GM20000 (cell line): ENCODE data around the gene ZNF500.

ENCODE experiments used
- DNase-seq: peaks from one replicate; pipeline ENCODE4 v3.0.0; 2012; ENCODE audit warnings: low spot score
- TF ChIP-seq, protein P1 (sequence below): IDR thresholded peaks from 2 replicates; pipeline ENCODE4 v1.5.1; 2012; ENCODE audit warnings: mild to moderate bottlenecking, control low read depth; ENCODE audit errors: extremely low read depth, missing control alignments

The ZNF500 gene

DNA sequence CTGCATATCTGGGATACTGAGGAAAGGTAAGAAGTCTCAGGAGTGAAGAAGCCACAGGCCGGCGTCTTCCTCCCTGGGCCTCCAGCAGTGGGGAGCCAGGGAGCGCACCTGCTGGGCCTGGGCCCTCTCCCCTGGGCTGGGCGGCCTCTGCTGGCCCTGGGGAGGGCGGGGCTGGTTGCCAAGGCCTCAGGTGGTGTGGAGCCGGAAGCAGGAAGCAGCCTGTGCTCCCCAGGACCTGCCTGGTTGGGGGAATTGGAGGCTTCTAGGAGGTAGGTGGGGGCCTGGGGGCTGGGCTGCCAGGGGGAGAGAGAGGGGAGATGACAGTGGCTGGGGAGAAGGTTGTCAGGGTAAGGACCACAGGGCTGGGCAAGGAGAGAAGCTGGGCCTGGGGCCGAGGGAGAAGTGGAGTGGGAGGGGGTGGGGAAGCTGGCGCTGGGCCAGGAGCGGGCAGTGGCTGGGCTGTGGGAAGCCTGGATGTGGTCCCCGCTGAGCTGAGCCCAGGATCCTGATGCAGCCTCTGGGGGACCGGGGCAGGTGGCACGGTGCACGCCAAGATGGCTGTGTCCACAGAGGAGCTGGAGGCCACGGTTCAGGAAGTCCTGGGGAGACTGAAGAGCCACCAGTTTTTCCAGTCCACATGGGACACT lies 28.3 kb upstream of the ZNF500 start, which contains the start of gene SMIM22:
SMIM22 (plus strand) TSS at position 189 of the 647 bp plus-strand sequence; CDS start at position 555, 366 bp downstream.
- DNase-seq: no peak
- TF ChIP-seq, protein P1, sequence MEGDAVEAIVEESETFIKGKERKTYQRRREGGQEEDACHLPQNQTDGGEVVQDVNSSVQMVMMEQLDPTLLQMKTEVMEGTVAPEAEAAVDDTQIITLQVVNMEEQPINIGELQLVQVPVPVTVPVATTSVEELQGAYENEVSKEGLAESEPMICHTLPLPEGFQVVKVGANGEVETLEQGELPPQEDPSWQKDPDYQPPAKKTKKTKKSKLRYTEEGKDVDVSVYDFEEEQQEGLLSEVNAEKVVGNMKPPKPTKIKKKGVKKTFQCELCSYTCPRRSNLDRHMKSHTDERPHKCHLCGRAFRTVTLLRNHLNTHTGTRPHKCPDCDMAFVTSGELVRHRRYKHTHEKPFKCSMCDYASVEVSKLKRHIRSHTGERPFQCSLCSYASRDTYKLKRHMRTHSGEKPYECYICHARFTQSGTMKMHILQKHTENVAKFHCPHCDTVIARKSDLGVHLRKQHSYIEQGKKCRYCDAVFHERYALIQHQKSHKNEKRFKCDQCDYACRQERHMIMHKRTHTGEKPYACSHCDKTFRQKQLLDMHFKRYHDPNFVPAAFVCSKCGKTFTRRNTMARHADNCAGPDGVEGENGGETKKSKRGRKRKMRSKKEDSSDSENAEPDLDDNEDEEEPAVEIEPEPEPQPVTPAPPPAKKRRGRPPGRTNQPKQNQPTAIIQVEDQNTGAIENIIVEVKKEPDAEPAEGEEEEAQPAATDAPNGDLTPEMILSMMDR: no peak

DNA sequence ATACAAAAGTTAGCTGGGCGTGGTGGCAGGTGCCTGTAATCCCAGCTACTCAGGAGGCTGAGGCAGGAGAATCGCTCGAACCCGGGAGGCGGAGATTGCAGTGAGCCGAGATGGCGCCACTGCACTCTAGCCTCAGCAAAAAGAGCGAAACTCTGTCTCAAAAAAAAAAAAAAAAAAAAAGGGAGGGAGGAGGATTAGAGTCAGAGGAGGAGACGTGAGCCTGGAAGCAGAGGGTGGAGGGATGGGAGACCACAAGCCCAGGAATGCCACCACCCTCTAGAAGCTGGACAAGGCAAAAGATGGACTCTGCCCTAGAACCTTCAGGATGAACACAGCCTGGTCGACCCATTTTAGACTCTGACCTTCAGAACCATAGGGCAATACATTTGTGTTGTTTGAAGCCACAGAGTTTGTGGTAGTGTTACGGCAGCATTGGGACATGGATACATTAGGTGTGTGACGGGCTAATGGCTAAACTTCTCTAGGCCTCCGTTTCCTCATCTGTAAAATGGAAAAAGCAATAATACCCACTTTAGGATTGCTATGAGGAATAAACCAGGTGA lies 26.1 kb upstream of the ZNF500 start:
- no peak for DNase-seq
- TF ChIP-seq, protein P1: no peak

DNA sequence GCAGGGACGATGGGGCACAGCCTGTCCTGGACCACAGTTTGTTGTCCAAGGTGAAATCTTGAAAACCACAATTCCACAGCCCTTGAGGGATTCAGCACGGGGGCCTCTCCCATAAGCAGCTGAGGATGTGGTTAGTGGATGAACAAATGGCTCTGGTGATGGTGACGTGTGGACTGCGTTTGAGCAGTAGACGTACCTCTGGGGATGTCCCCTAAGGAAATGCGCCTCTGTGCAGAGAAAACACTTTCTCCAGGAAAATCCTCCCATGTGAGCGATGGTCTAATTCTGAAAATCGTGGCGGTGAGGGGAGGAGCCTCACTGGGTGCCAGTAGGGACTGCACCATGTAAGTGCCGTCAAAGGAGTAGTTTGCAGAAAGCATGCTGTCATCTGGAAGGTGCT lies 23.9 kb upstream of the ZNF500 start:
- TF ChIP-seq, protein P1: no peak
- DNase-seq: no peak

DNA sequence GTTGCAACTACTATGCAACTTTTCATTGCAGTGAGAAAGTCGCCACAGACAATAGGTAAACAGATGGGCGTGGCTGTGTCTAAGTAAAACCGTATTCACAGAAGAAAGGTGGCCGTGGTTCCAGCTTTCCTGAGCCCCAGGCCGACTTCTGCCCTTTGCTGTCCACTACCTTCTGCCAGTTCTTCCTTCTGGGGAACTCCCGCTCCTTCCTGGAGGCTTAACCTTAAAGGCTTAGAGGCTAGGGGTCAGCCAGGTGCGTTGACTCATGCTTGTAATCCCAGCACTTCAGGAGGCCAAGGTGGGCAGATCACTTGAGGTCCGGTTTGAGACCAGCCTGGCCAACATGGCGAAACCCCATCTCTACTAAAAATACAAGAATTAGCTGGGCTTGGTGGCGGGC lies 23.3 kb upstream of the ZNF500 start:
- DNase-seq: no peak
- TF ChIP-seq, protein P1: no peak

DNA sequence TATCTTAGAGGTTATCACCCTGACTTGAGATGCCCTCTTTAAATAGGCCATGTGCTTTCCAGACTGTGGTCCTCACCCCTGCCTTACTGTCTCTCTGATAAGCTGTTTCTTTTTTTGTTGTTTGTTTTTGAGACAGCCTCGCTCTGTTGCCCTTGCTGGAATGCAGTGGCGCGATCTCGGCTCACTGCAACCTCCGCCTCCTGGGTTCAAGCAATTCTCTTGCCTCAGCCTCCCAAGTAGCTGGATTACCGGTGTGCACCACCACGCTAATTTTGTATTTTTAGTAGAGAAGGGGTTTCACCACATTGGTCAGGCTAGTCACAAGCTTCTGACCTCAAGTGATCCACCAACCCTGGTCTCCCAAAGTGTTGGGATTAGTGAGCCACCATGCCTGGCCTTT lies 21.9 kb upstream of the ZNF500 start:
- TF ChIP-seq, protein P1: no peak
- DNase-seq: no peak

DNA sequence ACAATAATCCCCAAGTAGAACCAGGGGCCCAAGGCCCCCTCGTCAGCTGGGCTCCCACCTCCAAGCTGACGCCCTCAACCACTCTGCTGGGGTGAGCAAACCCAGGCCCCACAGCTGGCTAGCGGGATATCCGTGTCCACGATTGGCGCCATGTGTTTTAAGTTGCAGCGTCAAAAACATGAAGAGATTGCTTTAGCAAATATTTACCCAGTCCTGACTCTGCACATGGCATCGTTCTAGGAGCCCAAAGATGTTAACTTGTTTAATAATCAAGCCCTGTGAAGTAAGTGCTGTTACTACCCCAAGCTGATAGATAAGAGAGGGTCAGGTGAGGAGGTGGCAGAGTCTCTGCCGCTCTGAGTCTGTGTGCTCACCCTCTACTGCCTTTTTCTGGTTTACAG lies 21.5 kb upstream of the ZNF500 start:
- no peak for DNase-seq
- TF ChIP-seq, protein P1: no peak

DNA sequence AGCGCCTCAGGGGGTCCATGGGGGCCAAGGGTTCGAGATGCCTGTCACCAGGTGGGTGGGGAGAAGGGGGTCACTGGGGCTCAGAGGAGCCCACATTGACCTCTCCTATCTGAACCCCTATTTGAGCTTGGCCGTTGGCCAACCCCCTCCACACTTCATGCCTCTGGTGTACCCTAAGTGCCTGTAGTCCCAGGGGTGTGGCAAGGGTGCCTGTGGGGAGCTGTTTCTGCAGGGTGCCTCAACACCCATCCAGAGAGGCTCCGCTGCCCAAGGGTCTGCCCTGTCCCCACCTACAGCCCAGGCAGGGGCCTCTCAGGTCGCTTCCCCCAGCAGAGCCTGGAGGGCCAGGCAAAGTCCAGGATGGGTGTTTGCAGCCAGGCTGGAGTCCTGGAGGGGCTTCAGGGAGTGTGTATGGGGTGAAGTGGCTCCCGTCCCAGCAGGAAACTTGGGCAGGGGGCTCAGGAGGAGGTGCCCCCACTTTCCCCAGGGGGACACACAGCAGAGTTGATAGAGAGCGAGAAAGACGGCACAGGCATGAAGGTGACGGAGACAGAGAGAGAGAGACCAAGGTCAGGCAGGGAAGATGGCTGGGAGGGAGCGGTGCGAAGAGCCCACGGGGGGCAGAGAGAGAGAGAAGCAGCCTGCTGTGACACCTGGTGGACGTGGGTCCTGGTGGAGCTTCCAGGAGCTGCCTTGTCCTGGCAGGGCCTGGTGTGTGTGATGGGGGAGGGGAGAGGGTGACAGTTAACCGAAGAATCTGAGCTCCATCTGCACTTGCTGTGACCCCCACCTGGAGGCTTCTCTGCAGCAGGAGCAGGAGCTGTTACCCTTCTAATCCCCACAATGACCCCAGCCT lies 20.9 kb upstream of the ZNF500 start, which contains the start of gene SEPTIN12:
SEPTIN12 (minus strand) TSS at position 719 of the 856 bp plus-strand sequence; CDS start at position 19, 700 bp downstream.
- no peak for DNase-seq
- TF ChIP-seq, protein P1: no peak
